Measurements from ENCODE around the gene HAUS1. TPM values are rescaled to one million over a fixed set of nuclear protein-coding genes. Genes with fewer than 3 reads are reported as not detected.
"Not testable (repeated sequence)": the region's sequence is repeated elsewhere in the genome, so short reads cannot be mapped to it uniquely, and the experiment has no call there.

Gene HAUS1
- total RNA-seq, 1 donor from 2014 or later, result 20.9 TPM

DNA sequence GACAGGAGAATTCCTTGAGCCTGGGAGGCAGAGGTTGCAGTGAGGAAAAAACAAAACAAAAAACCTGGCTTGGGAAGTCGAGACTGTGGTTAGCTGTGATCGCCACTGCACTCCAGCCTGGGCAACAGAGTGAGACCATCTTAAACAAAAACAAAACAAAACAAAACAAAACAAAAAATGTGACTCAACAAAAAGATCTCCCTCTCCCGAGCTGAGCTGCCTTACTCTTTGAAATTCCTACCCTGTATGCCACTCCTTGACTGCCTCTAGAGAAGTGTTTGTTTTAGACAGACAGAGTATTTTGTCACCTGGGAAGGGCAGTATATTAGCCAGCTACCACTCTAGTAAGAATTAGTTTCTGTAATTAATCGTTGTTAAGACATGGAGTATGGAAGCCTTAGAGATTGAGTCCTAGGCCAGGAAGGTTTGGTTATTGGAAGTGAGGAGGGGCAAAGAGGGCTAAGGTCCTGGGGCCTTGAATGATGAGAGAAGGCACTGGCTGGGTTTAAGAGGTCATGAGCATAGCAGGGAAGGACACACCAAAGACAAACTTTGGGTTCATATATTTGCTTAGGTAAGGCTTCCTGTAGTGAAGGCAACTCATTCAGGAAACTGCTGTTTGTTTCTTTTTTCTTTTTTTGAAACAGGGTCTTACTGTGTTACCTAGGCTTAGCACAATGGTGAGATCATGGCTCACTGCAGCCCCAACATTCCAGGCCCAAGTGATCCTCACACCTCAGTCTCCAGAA is 56.0 kb downstream of the HAUS1 start:
- Histone ChIP-seq H3K27ac (no peak overlapping the region), H3K36me3 (no peaks in the 10 kb centered on the region), H3K4me3 (no peak overlapping the region), H3K9me3 (no peaks in the 10 kb centered on the region), H3K4me1 (no peaks in the 10 kb centered on the region), H3K27me3 (no peaks in the 10 kb centered on the region)
- intact Hi-C loops (cut with DNase I), result no loop called here
- no peak for DNase-seq (ENCODE audit: extremely low spot score in 2 of 2)
- no peak for TF ChIP-seq CTCF (IDR thresholded peaks at IDR 0.05)
- no peak for TF ChIP-seq POLR2A (IDR thresholded peaks at IDR 0.05)

DNA sequence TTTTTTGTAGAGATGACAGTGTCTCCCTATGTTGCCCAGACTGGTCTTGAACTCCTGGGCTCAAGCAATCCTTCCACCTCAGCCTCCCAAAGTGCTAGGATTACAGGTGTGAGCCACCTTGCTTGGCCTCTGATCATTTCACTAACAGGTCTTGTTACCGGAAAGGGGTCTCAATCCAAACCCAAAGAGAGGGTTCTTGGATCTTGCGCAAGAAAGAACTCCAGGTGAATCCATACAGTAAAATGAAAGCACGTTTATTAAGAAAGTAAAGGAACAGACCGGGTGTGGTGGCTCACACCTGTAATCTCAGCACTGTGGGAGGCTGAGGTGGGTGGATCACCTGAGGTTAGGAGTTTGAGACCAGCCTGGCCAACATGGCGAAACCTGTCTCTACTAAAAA is 56.7 kb downstream of the HAUS1 start:
- H3K4me3 ChIP-seq; H3K4me1 ChIP-seq; H3K9me3 ChIP-seq; H3K27me3 ChIP-seq; H3K36me3 ChIP-seq; H3K27ac ChIP-seq; intact Hi-C loops (cut with DNase I); DNase-seq (ENCODE audit: extremely low spot score in 2 of 2): not testable (repeated sequence)

- Histone ChIP-seq H3K27me3 (no peaks in the 10 kb centered on the region), H3K27ac (no peak overlapping the region), H3K36me3 (no peaks in the 10 kb centered on the region), H3K4me1 (no peaks in the 10 kb centered on the region), H3K9me3 (no peaks in the 10 kb centered on the region), H3K4me3 (no peak overlapping the region)
- TF ChIP-seq POLR2A (IDR thresholded peaks at IDR 0.05) (no peak), POLR2AphosphoS5 (IDR thresholded peaks at IDR 0.05; ENCODE audit: insufficient read depth in 1 of 2, low read depth in 1 of 2) (no peak), CTCF (IDR thresholded peaks at IDR 0.05) (no peak)
- intact Hi-C loops (cut with DNase I), result no loop called here
- no peak for DNase-seq (ENCODE audit: extremely low spot score in 2 of 2)
Observed at GRCh38 chr18:46161703-46162396, 57.7 kb downstream of the HAUS1 start.

DNA sequence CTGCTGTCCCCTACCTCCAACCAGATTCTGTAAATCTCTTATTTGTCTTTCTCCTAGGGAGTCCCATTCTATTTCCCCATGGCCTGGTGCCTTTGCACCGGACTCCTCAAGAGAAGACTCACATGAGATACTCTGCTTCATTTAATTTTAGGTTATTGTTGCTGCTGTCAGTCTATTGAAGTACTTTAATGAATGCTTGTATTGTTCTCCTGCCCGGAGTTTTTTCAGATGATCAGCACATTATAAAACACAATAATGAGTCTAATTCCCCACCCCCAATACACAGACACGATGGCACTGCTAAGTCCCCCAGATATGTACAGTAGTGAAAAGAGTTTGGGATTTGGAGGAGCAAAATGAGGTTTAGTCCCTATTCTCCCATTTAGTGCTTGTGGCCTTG is 58.9 kb downstream of the HAUS1 start:
- Histone ChIP-seq H3K9me3 (no peaks in the 10 kb centered on the region), H3K4me1 (no peaks in the 10 kb centered on the region), H3K4me3 (no peak overlapping the region), H3K27me3 (no peaks in the 10 kb centered on the region), H3K27ac (no peak overlapping the region), H3K36me3 (no peaks in the 10 kb centered on the region)
- no peak for DNase-seq (ENCODE audit: extremely low spot score in 2 of 2)
- TF ChIP-seq CTCF (IDR thresholded peaks at IDR 0.05) (no peak), POLR2AphosphoS5 (IDR thresholded peaks at IDR 0.05; ENCODE audit: insufficient read depth in 1 of 2, low read depth in 1 of 2) (no peak), POLR2A (IDR thresholded peaks at IDR 0.05) (no peak)
- intact Hi-C loops (cut with DNase I), result no loop called here

DNA sequence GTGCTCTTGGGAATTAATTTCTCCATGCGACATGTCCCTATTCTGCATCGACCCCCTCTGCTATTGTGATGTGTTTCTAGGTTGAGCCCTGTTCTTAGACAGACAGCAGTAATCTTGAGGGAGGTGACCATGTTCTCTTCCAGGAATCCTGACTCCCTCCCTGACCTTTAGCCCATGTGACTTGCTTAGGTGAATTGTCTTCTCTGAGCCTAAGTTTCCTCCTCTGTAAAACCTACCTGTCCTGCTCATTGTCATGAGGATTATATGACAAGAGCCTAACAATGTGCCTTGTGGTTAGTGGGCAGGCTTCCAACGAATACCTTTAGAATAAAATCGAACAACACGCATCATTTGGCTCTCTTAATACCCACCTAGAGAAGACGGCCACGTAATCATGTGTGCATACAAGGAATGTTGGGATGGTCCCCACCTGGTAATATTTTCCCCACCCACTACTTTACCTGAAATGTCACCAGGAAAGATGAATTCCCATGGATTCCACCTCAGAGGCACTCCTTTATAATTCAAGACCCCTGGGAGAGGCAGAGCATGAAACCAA is 59.8 kb downstream of the HAUS1 start:
- no peak overlapping the region for H3K27ac ChIP-seq
- no peaks in the 10 kb centered on the region for H3K9me3 ChIP-seq
- DNase-seq (ENCODE audit: extremely low spot score in 2 of 2), result no peak
- intact Hi-C loops (cut with DNase I), result no loop called here
- no peaks in the 10 kb centered on the region for H3K36me3 ChIP-seq
- no peaks in the 10 kb centered on the region for H3K27me3 ChIP-seq
- H3K4me1 ChIP-seq, result no peaks in the 10 kb centered on the region
- TF ChIP-seq POLR2A (IDR thresholded peaks at IDR 0.05), result no peak
- H3K4me3 ChIP-seq, result no peak overlapping the region

- H3K36me3 ChIP-seq; H3K27ac ChIP-seq; H3K4me3 ChIP-seq; intact Hi-C loops (cut with DNase I); H3K4me1 ChIP-seq; H3K27me3 ChIP-seq; H3K9me3 ChIP-seq; DNase-seq (ENCODE audit: extremely low spot score in 2 of 2): not testable (repeated sequence)
Observed at GRCh38 chr18:46164502-46164901, 60.3 kb downstream of the HAUS1 start.

Measured in vagina (tissue), 2 donors.